Ishikawa (cell line): ENCODE results near the gene ASB1.

Source experiments
- CEBPB ChIP-seq: IDR thresholded peaks from 2 replicates; pipeline ENCODE4 v1.6.1; 2012
- CREB1 ChIP-seq: IDR thresholded peaks from 2 replicates; pipeline ENCODE4 v1.6.1; 2012; ENCODE audit warnings: low read depth
- NFIC ChIP-seq: IDR thresholded peaks from 2 replicates; pipeline ENCODE4 v1.6.1; 2012
- TAF1 ChIP-seq: IDR thresholded peaks from 2 replicates; pipeline ENCODE4 v1.6.1; 2012; ENCODE audit warnings: low read depth, mild to moderate bottlenecking
- TCF12 ChIP-seq: IDR thresholded peaks from 2 replicates; pipeline ENCODE4 v1.6.1; 2012; ENCODE audit warnings: low read depth
- YY1 ChIP-seq: IDR thresholded peaks from 2 replicates; pipeline ENCODE4 v1.6.1; 2012; ENCODE audit warnings: low read depth
- TF ChIP-seq, protein P1 (sequence below): IDR thresholded peaks from 2 replicates; pipeline ENCODE4 v1.6.1; 2012; ENCODE audit warnings: low read depth, mild to moderate bottlenecking

DNA sequence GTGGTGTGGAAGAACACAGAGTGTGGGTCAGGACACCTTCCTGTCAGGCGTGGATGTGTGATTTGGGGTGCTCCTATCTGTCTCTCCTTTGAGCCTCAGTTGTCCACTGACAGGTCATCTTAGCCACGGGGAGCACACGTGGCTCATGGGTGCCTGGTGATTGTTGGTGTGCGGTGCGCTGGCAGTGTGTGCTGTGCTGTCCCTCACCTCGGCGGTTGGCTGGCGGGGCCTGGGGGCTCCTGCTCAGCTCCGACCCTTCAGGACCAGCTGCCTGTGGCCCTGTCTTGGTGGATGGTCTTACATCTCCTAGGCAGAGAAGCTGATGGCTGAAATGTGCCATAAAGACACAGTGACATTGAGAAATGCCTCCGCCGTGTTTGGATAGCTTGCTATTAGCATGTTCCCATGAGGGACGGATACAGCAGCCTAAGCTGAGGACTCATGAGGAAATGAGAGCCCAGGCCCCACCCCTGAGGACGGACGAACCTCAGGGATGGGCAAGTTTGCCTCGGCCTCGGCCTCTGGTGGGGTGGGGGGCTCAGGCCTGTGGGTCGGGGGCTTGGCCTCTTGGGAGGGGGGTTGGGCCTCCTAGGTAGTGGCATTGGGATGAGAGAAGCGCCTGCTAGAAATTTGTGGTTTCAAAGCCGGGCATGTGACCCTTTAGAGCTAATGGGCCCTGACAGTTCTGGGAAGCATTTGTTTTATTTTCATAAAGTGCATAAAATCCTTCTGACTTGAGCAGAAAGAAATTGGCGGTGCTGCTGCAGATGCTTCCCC is 20.3 kb upstream of the ASB1 start:
- TF ChIP-seq, protein P1, sequence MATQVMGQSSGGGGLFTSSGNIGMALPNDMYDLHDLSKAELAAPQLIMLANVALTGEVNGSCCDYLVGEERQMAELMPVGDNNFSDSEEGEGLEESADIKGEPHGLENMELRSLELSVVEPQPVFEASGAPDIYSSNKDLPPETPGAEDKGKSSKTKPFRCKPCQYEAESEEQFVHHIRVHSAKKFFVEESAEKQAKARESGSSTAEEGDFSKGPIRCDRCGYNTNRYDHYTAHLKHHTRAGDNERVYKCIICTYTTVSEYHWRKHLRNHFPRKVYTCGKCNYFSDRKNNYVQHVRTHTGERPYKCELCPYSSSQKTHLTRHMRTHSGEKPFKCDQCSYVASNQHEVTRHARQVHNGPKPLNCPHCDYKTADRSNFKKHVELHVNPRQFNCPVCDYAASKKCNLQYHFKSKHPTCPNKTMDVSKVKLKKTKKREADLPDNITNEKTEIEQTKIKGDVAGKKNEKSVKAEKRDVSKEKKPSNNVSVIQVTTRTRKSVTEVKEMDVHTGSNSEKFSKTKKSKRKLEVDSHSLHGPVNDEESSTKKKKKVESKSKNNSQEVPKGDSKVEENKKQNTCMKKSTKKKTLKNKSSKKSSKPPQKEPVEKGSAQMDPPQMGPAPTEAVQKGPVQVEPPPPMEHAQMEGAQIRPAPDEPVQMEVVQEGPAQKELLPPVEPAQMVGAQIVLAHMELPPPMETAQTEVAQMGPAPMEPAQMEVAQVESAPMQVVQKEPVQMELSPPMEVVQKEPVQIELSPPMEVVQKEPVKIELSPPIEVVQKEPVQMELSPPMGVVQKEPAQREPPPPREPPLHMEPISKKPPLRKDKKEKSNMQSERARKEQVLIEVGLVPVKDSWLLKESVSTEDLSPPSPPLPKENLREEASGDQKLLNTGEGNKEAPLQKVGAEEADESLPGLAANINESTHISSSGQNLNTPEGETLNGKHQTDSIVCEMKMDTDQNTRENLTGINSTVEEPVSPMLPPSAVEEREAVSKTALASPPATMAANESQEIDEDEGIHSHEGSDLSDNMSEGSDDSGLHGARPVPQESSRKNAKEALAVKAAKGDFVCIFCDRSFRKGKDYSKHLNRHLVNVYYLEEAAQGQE, result no peak
- no peak for TF ChIP-seq YY1
- TF ChIP-seq TCF12, result no peak
- TF ChIP-seq CEBPB, result no peak
- TF ChIP-seq NFIC, result no peak
- no peak for TF ChIP-seq CREB1
- TF ChIP-seq TAF1, result no peak
